ENCODE data around the gene SDK2.

The SDK2 gene

DNA sequence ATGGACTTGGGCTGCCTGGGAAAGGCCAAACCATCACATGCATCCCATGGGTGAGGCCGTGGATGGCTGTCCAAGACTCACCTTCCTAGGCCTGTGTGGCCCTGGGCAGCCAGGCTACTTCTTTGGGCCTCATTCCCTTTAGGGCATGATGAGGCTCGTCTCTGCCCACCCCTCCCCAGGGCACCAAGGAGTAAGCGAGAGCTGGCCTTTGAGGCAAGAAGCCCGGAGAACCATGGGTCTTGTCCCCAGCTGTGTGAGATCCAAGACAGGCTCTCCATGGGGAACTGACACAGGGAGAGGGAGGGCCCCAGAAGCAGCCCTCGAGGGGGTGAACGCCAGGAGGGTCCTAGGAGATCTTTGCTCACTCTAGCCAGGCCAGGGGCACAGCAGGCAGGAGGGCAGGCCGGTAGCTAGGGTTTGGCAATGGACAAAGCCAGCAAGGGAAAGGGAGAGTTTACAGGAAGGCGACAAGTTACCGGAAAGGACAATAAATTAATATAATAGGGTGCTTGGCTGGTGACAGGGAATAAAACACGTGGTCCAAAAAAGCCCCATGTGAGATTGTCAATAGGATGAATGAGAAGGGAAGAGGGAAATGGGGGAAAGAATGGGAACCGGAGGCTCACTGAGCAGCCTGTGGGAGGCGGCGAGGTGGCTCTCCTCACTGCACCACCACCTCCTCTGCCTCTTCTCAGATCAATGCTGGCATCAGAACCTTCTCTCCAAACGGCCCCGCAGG, 119.1 kb downstream of the SDK2 start:
- H3K4me3 ChIP-seq (ENCODE audit: low read length): no peak overlapping the region
- TF ChIP-seq, protein P1, sequence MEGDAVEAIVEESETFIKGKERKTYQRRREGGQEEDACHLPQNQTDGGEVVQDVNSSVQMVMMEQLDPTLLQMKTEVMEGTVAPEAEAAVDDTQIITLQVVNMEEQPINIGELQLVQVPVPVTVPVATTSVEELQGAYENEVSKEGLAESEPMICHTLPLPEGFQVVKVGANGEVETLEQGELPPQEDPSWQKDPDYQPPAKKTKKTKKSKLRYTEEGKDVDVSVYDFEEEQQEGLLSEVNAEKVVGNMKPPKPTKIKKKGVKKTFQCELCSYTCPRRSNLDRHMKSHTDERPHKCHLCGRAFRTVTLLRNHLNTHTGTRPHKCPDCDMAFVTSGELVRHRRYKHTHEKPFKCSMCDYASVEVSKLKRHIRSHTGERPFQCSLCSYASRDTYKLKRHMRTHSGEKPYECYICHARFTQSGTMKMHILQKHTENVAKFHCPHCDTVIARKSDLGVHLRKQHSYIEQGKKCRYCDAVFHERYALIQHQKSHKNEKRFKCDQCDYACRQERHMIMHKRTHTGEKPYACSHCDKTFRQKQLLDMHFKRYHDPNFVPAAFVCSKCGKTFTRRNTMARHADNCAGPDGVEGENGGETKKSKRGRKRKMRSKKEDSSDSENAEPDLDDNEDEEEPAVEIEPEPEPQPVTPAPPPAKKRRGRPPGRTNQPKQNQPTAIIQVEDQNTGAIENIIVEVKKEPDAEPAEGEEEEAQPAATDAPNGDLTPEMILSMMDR (IDR thresholded peaks at IDR 0.05; ENCODE audit: insufficient read depth, low read depth, low read length, missing control alignments): no peak

DNA sequence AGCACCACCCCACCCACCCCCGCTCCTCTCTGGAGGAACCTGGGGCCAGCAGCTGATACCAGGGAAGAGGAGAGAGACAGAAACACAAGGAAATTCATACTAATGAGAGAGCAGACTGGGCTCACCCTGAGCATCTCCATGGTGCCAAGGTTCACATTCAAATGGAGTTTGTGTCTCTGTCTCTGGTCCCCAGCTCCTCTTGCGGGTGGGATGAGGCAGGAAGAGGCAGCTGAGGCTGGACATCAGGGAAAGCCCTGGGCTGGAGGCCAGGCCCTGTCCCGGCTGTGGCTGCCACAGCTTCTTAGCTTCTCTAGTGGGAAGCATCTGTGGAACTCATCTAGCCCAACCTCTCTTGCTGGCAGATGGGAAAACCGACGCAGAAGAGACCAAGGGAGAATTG, 121.5 kb downstream of the SDK2 start:
- H3K4me3 ChIP-seq (ENCODE audit: low read length): no peak overlapping the region
- no peak for DNase-seq (ENCODE audit: low read depth)
- TF ChIP-seq, protein P1 (IDR thresholded peaks at IDR 0.05; ENCODE audit: insufficient read depth, low read depth, low read length, missing control alignments): no peak

More for the DNA sequence above, 119.1 kb downstream of the SDK2 start:
- DNase-seq (ENCODE audit: low read depth): no peak

GRCh38 chr17:73522107-73522506, 122.1 kb downstream of the SDK2 start:
- TF ChIP-seq, protein P1 (IDR thresholded peaks at IDR 0.05; ENCODE audit: insufficient read depth, low read depth, low read length, missing control alignments): no peak
- no peak overlapping the region for H3K4me3 ChIP-seq (ENCODE audit: low read length)
- no peak for DNase-seq (ENCODE audit: low read depth)

GRCh38 chr17:73521376-73521775, 122.9 kb downstream of the SDK2 start:
- DNase-seq (ENCODE audit: low read depth): no peak
- no peak overlapping the region for H3K4me3 ChIP-seq (ENCODE audit: low read length)
- TF ChIP-seq, protein P1 (IDR thresholded peaks at IDR 0.05; ENCODE audit: insufficient read depth, low read depth, low read length, missing control alignments): no peak

- DNase-seq (ENCODE audit: low read depth): no peak
- TF ChIP-seq, protein P1 (IDR thresholded peaks at IDR 0.05; ENCODE audit: insufficient read depth, low read depth, low read length, missing control alignments): no peak
- no peak overlapping the region for H3K4me3 ChIP-seq (ENCODE audit: low read length)
Observed at GRCh38 chr17:73520369-73520761, 123.9 kb downstream of the SDK2 start.

- no peak for DNase-seq (ENCODE audit: low read depth)
- TF ChIP-seq, protein P1 (IDR thresholded peaks at IDR 0.05; ENCODE audit: insufficient read depth, low read depth, low read length, missing control alignments): no peak
- no peak overlapping the region for H3K4me3 ChIP-seq (ENCODE audit: low read length)
Observed at GRCh38 chr17:73519714-73520368, 124.4 kb downstream of the SDK2 start.

All from epithelial cell of esophagus (primary cell).